Osteoblast (primary cell): Measurements from ENCODE around the gene HSDL2. TPM values are rescaled to one million over a fixed set of nuclear protein-coding genes. Genes with fewer than 3 reads are reported as not detected.

ENCODE experiments used
- DNase-seq: peaks from one replicate; pipeline ENCODE4 v3.0.0; 2011; ENCODE audit warnings: low spot score, mixed read lengths; ENCODE audit not compliant: insufficient read length; ENCODE audit errors: missing footprints
- H2AFZ ChIP-seq: 2 replicates; pipeline ENCODE4 v1.6.0; 2011; ENCODE audit warnings: mild to moderate bottlenecking, low read length
- H3K27ac ChIP-seq: 2 replicates; pipeline ENCODE4 v1.5.1; 2011; ENCODE audit warnings: mild to moderate bottlenecking, low read depth, low read length, moderate library complexity
- H3K27me3 ChIP-seq: 2 replicates; pipeline ENCODE4 v1.6.0; 2012; ENCODE audit warnings: mild to moderate bottlenecking, control low read depth, inconsistent platforms, low read length, moderate library complexity; ENCODE audit not compliant: insufficient read depth
- H3K36me3 ChIP-seq: 2 replicates; pipeline ENCODE4 v1.5.1; 2011; ENCODE audit warnings: mild to moderate bottlenecking, low read length, control low read depth, moderate library complexity; ENCODE audit not compliant: insufficient read depth
- H3K4me1 ChIP-seq: 2 replicates; pipeline ENCODE4 v1.5.1; 2011; ENCODE audit warnings: mild to moderate bottlenecking, low read length, control low read depth, moderate library complexity; ENCODE audit not compliant: insufficient read depth
- H3K4me2 ChIP-seq: 2 replicates; pipeline ENCODE4 v1.6.0; 2011; ENCODE audit warnings: mild to moderate bottlenecking, low read length; ENCODE audit not compliant: insufficient read depth
- H3K4me3 ChIP-seq: fragments of 200-600 bp; sonication (generic); 3 replicates; pipeline ENCODE4 v1.5.1; 2012; ENCODE audit warnings: mild to moderate bottlenecking, low read length, inconsistent platforms; ENCODE audit not compliant: insufficient read depth
- H3K79me2 ChIP-seq: 2 replicates; pipeline ENCODE4 v1.6.0; 2012; ENCODE audit warnings: mild to moderate bottlenecking, low read length, control low read depth, inconsistent platforms; ENCODE audit not compliant: insufficient read depth
- H3K9me3 ChIP-seq: 2 replicates; pipeline ENCODE4 v1.5.1; 2011; ENCODE audit warnings: low read depth, low read length, control low read depth
- H4K20me1 ChIP-seq: 2 replicates; pipeline ENCODE4 v1.6.0; 2012; ENCODE audit warnings: mild to moderate bottlenecking, low read length, control low read depth; ENCODE audit not compliant: insufficient read depth
- total RNA-seq: library from RNA; depleted of rRNA; stranded (reverse); fragments of >200 nt; gene quantifications from 2 replicates; pipeline ENCODE4 v1.2.3, GENCODE V29; 2012
- TF ChIP-seq, protein P1 (sequence below): IDR thresholded peaks from 2 replicates; pipeline ENCODE4 v1.5.1; 2011; ENCODE audit warnings: mild to moderate bottlenecking, low read depth, low read length, moderate library complexity; ENCODE audit errors: extremely low read depth

Gene HSDL2
- total RNA-seq, 1 donor = 42.3 TPM

DNA sequence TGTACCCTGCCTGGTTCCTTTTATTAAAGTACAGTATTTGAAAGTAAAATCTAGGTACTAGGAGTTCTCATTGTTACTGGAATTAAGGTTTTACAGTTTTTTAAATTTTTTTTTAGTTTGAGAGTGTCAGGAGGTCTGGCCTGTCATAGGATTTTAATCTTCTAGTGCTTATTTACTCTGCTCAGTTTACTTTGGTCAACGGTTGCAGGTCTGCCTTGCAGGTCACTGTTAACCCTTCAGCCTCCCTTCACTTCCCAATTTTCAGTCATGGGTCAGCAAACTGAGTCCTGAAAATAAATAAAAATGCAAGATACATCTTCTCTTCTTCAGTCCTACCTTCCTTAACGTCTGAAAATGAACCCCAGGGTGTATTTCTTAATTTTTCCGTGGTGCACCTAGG is 27.7 kb upstream of the HSDL2 start:
- peak; percentile 37 for DNase-seq
- Histone ChIP-seq H2AFZ (no peak overlapping the region), H4K20me1 (no peaks in the 10 kb centered on the region), H3K36me3 (no peaks in the 10 kb centered on the region), H3K4me3 (no peak overlapping the region), H3K4me1 (peaks cover 6% of the 10 kb centered on the region), H3K27ac (no peak overlapping the region), H3K4me2 (no peak overlapping the region), H3K9me3 (no peaks in the 10 kb centered on the region), H3K27me3 (no peaks in the 10 kb centered on the region), H3K79me2 (no peaks in the 10 kb centered on the region)
- TF ChIP-seq, protein P1, sequence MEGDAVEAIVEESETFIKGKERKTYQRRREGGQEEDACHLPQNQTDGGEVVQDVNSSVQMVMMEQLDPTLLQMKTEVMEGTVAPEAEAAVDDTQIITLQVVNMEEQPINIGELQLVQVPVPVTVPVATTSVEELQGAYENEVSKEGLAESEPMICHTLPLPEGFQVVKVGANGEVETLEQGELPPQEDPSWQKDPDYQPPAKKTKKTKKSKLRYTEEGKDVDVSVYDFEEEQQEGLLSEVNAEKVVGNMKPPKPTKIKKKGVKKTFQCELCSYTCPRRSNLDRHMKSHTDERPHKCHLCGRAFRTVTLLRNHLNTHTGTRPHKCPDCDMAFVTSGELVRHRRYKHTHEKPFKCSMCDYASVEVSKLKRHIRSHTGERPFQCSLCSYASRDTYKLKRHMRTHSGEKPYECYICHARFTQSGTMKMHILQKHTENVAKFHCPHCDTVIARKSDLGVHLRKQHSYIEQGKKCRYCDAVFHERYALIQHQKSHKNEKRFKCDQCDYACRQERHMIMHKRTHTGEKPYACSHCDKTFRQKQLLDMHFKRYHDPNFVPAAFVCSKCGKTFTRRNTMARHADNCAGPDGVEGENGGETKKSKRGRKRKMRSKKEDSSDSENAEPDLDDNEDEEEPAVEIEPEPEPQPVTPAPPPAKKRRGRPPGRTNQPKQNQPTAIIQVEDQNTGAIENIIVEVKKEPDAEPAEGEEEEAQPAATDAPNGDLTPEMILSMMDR = no peak

- Histone ChIP-seq H3K4me1 (no peaks in the 10 kb centered on the region), H2AFZ (no peak overlapping the region), H4K20me1 (no peaks in the 10 kb centered on the region), H3K36me3 (no peaks in the 10 kb centered on the region), H3K4me2 (no peak overlapping the region), H3K79me2 (no peaks in the 10 kb centered on the region), H3K27me3 (no peaks in the 10 kb centered on the region), H3K27ac (no peak overlapping the region), H3K4me3 (no peak overlapping the region), H3K9me3 (no peaks in the 10 kb centered on the region)
- DNase-seq = no peak
- TF ChIP-seq, protein P1 = no peak
Measured at GRCh38 chr9:112354081-112354743, 25.7 kb upstream of the HSDL2 start.

- no peak for DNase-seq
- no peaks in the 10 kb centered on the region for H3K36me3 ChIP-seq
- H3K9me3 ChIP-seq = no peaks in the 10 kb centered on the region
- no peak overlapping the region for H3K4me3 ChIP-seq
- no peak overlapping the region for H3K4me2 ChIP-seq
- TF ChIP-seq, protein P1 = no peak
- H4K20me1 ChIP-seq = no peaks in the 10 kb centered on the region
- H3K79me2 ChIP-seq = no peaks in the 10 kb centered on the region
- H2AFZ ChIP-seq = no peak overlapping the region
- H3K27ac ChIP-seq = no peak overlapping the region
- no peaks in the 10 kb centered on the region for H3K27me3 ChIP-seq
- H3K4me1 ChIP-seq = no peaks in the 10 kb centered on the region
Measured at GRCh38 chr9:112355427-112355897, 24.4 kb upstream of the HSDL2 start.

GRCh38 chr9:112360047-112360804 is 19.7 kb upstream of the HSDL2 start:
- Histone ChIP-seq H3K9me3 (no peaks in the 10 kb centered on the region), H3K27me3 (no peaks in the 10 kb centered on the region), H3K79me2 (no peaks in the 10 kb centered on the region), H4K20me1 (no peaks in the 10 kb centered on the region), H3K4me2 (peak overlapping the region; percentile 14), H2AFZ (no peak overlapping the region), H3K36me3 (no peaks in the 10 kb centered on the region), H3K4me1 (peaks cover 5% of the 10 kb centered on the region), H3K4me3 (no peak overlapping the region), H3K27ac (peak overlapping the region; percentile 26)
- TF ChIP-seq, protein P1 = no peak
- DNase-seq = peak; percentile 72
